NCI-H226 (cell line): Measurements from ENCODE around the gene SLC30A9.
A peak's percentile ranks its signal among the peaks of the same experiment; 100 is the strongest.

Experiments used
- DNase-seq: peaks from one replicate; pipeline ENCODE4 v3.0.0-alpha.2; 2015

SLC30A9 gene

DNA sequence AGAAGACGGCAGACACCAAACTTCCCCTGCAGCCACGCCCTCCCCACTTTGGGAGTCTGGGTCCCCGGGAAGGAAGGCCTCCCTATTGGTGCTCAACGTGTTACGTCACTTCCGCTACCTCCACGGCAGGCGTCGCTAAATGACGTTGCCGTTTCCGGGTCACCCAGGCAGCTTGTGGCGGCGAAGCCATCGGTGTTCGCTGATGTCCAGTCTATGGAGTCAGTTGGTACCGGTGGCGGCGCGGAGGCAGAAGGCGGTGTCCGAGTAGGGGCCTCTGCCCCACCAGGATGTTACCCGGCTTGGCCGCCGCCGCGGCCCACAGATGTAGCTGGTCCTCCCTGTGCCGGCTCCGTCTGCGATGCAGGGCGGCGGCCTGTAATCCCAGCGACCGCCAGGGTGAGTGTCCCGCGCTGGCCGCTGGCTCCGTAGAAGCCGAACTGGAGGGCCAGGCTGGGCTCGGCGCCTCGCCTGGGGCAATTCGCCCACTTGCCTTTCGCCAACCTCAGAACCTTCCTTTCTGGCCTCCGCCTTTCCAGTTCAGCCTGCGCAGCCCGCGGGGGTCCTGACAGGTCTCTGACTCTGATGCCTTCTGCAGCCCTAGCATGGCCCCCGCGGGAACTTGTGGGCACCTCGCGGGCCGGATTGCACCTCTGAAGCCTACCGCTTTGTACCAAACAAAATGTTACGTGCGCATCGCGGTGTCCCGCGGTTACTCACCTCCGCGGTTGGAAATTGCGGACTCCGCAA is at the start of gene SLC30A9:
Gene SLC30A9, plus strand, starts transcription at position 166 of the 747 bp plus-strand sequence. Its CDS starts 122 bp downstream, at position 288.
- peak; percentile 85 for DNase-seq

DNA sequence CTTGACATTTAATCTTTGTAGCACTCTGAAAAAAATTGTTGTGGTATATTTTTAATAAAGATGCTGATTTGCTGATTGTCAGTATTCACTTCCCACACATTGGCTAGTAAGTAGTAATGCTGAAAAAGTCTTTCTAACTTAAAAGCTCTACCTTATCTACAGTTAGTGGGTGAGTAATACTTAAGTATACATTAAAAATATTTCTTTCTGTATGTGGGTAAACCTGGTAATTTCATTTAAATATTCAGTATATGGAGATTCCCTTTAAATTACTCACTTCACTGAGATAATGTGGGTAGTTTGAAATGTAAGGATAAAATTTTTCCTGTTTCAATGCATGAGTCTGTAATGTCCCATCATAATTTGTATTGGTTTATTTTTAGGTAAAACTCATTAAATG is 49.5 kb upstream of the SLC30A9 start:
- DNase-seq: no peak

DNA sequence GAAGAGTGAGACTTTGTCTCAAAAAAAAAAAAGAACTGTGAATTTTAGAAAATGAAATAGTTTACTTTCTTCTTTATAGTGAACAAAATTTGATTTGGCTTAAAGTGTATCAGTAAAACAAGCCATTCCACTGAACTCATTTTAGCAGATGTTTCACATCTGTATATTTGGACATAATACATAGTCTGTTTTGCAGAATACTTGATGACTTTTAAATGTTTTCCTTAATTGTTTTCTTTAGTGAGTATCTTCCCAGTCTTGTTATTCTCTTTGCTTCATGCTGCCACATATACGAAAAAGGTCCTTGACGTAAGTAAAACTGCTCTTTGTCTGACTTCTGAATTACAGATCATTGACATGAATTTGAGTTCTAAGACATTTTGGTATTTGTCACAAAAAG is 46.8 kb upstream of the SLC30A9 start:
- no peak for DNase-seq

DNA sequence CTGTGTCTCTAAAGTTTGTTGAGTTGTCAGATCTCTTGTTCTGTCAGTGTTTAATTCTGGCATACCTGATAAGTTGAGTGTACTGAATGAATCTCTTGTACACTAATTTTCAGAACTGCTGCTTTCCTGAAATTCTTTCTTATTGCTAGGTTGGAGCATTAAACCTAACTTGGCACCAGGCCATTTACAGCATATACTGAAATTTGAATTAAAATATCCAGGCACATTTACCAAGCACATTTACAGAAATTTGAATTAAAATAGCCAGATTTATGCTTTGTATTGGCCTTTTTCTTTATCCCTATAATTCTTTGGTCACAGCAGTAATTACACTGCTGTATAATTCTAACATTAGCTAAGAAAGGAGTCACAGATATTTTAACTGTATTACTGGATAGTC is 46.2 kb upstream of the SLC30A9 start:
- no peak for DNase-seq

DNA sequence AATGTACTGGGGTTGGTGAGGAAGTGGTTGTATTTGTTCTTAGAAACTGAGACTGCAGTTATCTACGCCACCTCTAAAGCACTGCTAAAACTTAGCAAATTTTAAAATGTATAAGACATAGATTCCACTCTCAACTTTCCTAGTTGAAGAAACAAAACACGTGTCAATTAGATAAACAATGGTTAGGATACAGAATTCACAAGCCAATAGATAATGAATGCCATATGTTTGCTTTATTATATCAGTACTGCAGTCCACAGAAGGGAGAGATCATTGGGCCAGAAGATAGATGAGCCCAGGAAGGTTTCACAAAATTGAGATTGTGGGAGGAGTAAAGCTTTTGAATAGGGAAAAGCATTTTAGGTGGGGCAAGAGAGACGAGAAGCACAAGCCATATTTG is 40.8 kb upstream of the SLC30A9 start:
- no peak for DNase-seq

DNA sequence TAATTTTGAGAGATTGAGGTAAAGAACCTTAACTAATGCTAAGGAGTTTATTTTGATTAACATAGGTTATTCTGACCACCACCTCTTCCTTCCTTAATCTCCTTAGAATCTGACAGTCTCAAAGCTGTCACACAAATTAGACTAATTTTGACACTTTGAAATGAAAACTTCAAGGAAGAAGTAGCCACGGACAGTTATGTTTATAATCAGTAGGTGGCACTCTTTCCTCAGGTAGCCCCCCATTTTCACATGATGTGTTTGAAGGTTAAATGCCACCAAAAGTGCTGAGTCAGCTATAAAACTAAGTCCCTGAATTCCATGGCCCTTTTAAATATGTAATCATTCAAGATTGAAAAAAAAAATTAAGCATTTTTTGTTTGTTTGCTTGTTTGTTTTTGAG is 32.7 kb upstream of the SLC30A9 start:
- DNase-seq: peak; percentile 9

DNA sequence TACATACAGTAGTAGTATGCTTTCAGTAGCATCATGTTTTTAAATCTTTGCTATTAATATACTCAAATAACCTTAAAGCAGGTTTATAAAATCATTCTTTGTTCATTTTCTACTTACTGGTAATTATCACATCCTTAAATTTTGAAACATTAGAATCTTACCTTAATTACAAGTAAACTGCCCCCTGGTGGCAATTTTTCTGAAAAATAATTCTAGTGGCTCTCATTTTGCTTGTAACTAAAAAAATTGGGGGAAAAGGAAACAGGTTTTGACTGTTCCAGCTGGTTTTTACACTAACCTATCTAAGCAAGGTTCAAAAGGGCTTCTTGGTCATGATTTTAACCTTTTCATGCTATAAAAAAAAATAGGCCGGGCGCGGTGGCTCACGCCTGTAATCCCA is 27.2 kb upstream of the SLC30A9 start:
- no peak for DNase-seq

DNA sequence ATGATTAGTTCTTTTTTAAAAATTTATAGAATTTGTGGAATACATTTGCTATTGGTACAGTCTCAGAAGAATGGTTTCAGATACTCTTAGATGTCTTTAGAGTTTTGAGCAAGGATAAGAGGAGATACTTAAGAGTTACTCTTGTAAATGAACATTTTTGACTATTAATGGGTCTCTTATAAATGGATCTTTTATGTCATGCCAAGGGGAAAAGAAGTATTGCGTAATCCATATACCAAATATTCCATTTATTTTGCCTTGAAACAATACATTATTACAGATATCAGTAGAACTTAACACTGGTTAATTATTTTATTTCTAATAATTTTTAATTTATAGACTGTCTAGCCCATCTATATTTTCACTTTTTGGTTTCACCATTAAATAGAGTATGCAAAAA is 25.9 kb upstream of the SLC30A9 start:
- no peak for DNase-seq

DNA sequence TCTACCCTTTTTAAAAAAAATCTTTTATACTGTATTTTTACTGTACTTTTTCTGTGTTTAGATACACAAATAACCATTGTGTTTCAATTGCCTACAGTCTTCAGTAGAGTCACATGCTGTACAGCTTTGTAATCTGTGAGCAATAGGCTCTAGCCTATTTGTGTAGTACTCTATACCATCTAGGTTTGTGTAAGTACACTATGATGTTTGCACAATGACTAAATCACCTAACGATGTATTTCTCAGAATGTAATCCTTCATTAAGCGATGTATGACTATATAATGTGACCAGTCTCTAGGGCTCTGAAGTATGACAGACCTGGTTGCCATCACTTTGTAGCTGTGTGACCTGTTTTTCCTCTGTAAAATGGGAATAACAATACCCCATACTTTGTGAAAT is 22.9 kb upstream of the SLC30A9 start:
- no peak for DNase-seq

DNA sequence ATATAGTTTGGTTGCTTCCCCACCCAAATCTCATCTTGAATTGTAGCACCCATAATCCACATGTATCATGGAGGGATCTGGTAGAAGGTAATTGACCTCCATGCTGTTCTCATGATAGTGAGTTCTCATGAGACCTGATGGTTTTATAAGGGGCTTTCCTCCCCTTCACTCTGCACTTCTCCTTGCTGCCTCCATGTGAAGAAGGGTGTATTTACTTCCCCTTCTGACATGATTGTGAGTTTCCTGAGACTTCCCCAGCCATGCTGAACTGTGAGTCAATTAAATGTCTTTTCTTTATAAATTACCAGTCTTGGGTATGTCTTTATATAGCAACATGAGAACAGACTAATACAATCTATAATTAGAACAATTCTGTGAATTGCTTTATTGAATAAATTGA is 20.7 kb upstream of the SLC30A9 start:
- DNase-seq: no peak

DNA sequence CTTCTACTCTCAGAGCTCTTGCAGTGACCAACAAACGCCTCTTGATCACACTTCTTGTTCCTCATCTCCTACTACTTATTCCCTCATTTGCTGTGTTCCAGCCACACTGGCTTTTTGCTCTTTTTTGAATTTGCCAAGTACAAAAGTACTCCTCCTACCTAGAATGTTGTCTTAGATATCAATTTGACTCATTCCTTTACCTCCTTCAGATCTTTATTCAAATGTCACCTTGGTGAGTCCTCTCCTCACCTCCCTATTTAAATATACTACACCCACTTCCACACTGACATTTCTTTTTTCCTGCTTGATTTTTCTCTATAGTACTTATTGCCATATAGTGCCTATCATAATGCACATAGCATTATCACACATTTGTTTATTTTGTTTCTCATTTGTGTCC is 15.0 kb upstream of the SLC30A9 start:
- no peak for DNase-seq

DNA sequence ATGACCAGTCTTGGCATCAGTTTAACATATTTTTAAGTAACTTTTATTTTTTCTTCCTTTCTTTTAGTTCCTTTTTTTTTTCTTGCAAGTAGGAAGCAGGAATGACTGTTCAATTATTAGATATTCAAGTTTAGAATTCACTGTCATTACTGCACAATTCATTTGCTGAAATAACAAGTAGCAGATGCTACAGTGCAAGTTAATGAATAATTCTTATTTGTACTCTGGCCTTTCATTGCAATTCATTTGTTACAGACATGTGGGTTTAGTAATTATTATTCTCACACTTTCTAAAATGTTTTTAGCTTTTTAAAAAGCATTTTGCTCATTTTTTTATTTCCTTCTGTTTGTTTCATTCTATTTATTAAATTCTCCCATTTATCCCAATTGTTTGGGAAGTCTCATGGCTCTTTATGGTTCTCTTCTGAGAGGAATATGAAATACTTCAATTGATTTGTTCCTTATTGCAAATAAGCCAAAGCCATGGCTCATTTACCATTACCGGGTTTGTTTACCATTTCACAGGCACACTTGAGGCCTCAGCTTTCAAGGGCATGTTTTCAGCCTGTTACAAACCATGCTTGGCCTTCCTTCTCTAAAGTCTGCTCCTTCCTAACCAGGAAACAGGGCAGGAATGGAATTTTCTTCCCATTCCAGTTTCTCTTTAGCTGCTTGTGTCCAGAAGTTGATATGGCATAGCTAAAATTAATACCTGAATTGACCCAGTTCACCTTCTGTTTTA is 13.4 kb upstream of the SLC30A9 start:
- no peak for DNase-seq

DNA sequence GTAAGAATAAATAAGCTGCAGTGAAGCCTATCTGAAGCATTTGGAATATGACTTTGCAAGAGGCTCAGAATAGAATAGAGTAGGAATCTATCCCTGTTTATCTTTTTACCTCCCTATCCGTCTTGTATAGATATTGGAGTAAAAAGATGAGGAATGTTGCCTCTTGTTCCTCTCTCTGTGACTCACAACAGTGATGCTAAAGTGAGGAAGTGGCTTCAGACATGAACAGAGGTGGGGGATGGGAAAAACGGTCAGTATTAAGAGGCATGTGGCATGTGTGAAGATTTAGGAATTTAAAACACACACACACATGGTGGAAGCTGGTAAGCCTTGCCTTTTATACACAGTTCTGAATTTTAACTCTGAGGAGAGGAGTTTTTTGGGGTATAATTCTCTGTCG is 12.6 kb upstream of the SLC30A9 start:
- peak; percentile 17 for DNase-seq

DNA sequence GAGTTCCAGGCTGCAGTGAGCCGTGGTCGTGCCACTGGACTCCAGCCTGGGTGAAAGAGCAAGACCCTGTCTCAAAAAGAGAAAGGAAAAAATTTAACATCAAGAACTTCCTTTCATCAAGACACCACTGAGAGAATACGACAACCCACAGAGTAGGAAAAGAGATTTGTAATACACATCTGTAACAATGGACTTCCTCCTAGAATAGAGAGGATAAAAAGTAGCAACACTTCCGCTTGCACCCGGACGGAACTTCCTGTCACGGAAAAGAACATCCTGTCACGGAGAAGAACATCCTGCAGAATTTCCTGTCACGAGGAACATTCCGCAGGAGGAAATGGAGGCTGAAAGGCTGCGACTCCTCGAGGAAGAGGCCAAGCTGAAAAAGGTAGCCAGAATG is 8.9 kb upstream of the SLC30A9 start, which contains the start of gene DCAF4L1:
Gene DCAF4L1, plus strand, starts transcription at position 301 of the 400 bp plus-strand sequence. Its CDS starts 37 bp downstream, at position 338.
- no peak for DNase-seq

DNA sequence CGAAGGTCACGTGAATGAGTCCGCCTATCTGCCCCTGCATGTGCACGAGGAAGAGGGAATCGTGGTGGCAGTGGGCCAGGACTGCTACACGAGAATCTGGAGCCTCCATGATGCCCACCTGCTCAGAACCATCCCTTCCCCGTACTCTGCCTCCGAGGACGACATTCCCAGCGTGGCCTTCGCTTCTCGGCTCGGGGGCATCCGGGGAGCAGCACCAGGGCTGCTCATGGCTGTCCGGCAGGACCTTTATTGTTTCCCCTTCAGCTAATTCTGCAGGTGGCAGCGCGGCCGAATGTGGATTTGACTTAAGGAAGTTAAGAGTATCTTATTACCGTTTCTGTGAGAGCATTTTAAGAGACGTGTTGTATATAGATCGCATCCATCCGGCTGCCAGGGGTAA is 7.6 kb upstream of the SLC30A9 start:
- DNase-seq: no peak

DNA sequence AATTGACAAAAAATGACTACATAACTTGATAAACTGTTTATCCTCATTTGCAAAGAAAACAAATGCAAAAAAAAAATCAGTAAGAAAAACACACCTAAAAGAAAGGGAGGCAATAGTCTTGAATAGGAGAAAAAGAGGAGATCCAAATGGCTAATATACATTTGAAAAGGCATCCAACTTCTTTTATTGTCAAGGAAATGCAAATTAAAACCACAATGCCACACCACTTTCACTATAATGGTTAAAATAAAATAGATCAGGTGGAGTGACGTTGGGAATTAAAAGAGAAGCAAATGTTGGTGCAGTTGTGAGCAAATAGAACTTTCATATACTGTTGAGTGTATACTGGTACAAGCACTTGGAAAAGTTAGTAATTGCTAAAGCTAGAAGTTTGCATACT is 5.2 kb upstream of the SLC30A9 start:
- no peak for DNase-seq

DNA sequence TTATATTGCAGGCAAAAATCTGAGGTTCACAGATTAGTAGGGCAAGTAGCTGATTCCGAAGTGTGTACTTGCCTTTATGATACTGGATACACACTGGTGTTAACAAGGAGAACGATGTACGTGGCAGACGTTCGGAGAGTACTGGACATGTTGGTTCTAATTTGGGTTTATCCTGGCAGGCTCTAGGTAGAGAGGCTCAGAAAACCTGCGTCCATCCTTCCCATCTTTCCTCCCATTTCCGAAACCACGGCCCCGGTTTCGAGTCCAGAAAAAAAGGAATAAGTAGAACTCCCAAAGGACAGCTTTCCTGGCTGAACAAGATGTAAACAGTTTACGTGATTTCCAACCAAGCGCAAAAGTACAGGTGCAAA is 351 bp upstream of the SLC30A9 start:
- DNase-seq: no peak

DNA sequence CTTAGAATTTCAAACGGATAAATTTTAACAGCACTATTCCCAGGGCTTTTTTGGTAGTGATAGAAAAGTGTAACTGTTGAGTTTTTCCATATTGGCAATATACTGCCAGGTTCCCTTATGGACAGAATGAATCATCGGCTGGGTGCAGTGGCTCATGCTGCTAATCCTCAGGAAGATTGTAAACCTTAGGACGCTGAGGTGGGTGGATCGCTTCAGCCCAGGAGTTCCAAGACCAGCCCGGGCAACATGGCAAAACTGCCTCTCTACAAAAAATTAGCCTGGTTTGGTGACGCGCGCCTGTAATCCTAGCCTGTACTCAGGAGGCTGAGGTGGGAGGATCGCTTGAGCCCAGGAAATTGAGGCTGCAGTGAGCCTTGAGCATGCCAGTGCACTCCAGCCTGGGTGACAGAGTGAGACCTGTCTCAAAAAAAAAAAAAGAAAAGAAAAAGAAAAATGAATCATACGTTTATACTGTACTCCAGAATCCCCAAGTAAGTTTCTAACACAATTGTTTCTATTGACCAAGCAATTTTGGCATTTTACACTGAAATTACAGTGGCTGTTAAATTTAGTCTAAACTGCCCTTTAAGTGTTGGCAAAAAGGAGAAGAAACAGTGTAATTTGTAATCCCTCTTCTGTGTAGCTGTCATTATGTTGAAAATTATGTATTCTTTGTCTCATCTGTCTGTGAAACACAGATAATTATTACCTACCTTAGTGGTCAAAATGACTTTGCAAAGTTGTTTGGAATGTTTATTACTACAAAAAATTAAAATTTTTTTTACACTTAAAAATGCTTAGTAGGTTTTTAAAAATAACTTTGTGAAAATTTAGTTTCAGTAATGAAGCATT is 1.8 kb downstream of the SLC30A9 start:
- no peak for DNase-seq

DNA sequence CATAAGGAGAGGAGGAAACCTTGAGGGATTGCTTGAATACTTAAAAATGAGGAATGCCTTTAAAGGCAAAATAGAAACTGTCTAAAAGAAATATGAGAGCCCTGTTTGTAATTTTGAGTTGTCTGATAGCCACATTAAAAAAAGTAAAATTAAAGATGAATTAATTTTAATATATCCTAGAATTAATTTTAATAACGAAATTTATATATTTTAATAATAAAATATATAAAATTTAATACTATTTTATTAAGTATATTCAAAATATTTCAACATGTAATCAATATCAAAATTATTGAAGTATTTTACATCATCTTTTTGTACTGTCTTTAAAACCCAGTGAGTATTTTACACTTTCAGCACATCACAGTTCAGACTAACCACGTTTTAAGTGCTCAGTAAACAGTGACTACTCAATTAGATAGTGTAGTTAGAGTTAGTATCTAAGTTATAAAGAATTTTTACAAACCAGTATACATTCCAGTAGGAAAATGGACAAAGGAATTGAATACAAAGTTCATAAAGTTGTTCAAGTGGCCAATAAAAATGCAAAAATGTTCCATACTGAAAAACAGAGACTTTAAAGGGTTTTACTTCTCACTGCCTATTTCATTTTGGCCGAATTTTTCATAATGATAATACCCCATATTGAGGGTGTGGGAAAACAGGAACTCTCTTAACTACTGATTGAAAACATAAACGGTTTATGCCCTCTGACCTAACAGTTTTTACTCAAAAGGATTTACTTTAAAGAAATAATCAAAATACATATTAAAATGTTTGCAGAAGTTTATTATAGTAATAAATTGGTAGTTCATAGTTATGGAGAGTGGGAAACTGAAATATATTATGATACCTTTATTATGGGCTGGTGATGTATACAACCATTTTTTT is 2.9 kb downstream of the SLC30A9 start:
- no peak for DNase-seq

DNA sequence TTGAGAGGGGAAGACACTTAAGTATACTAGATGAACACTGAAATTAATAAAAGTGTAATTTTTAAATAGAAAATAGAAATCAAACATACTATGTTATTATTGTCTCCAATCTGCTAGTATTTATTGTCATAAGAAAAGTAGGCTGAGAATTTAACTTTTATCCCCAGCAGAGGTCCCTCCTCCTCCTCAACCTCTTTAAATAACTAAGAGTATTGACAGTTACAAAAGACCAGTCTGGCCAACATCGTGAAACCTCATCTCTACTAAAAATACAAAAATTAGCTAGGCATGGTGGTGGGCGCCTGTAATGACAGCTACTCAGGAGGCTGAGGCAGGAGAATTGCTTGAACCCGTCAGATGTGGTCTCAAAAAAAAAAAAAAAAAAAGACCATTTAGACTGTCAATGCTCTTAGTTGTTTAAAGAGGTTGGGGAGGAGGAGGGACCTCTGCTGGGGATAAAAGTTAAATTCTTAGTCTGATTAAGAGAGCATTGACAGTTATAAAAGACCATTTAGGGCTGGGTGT is 4.2 kb downstream of the SLC30A9 start:
- DNase-seq: no peak

DNA sequence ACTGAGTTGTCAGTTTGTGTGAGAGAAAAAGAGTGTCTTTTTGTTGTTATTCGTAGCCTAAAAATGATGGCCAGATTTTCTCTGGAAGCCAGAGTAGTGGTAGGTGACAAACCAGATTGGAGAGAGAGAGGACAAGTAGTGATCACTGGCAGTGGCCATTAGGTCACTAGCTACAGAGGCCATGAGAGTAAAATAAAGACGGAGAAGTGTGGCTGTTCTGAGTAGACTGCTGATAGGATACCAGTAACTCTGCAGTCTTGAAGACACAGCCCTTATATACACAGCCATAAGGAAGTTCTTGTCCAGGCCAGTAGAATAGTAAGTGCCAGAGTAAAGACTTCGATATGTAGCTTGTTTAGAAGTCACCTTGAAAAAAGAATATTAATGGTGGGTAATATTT is 7.7 kb downstream of the SLC30A9 start:
- no peak for DNase-seq

DNA sequence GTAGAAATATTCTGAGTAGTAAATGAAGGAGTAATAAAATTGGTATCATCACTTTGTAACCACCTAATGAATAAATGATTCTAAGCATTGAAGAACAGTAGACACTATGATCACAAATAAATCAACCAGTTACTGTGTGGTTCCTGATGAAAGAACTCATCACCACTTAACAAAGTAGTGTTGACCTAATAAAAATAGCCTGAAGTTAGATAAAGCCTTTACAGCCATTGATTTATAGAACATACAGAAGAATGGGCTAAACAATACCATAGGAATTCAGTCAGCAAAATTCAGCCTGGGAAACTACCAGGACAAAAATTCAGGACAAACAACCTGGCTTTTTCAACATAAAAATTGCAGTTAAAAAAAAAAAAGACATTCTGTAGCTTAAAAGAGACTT is 9.0 kb downstream of the SLC30A9 start:
- no peak for DNase-seq
